H1 (cell line): ENCODE results near the gene BIRC2. TPM values are rescaled to one million over a fixed set of nuclear protein-coding genes. Genes with fewer than 3 reads are reported as not detected.

Experiments used
- CTCF ChIA-PET: fragments of 300-600 bp; sonication (Branson Sonifier 250); formaldehyde crosslinking; loops from one replicate; lab custom pipeline; 2021; ENCODE audit not compliant: partially characterized antibody; lab: Charles Lee
- POLR2A ChIA-PET: fragments of 300-600 bp; sonication (Branson Sonifier 250); formaldehyde crosslinking; loops from one replicate; lab custom pipeline; 2021; ENCODE audit warnings: inconsistent platforms; ENCODE audit not compliant: partially characterized antibody; lab: Charles Lee
- DNase-seq, 2 experiments: peaks; one replicate each; pipeline versions ENCODE4 v3.0.0 to v3.0.0-alpha.2; 2010 to 2022; ENCODE audit warnings: low spot score in 2 of 2, low read depth in 1 of 2, mixed read lengths in 1 of 2
- FAIRE-seq: peaks from 2 replicates; lab custom pipeline; 2011; peaks lifted over from hg19 to GRCh38; lab: Jason Lieb, UNC
- H2AFZ ChIP-seq: 2 replicates; pipeline ENCODE4 v1.8.1; 2012; ENCODE audit warnings: low read length, inconsistent platforms
- H2AK5ac ChIP-seq: 2 replicates; pipeline ENCODE4 v1.6.1; 2013; ENCODE audit warnings: low read depth, low read length
- H2BK120ac ChIP-seq: replicated peaks from 2 replicates; pipeline ENCODE3; 2013; ENCODE audit warnings: low read depth, low read length, inconsistent platforms
- H2BK12ac ChIP-seq: 2 replicates; pipeline ENCODE4 v1.6.1; 2013; ENCODE audit warnings: low read depth, low read length
- H2BK15ac ChIP-seq: 2 replicates; pipeline ENCODE4 v1.6.1; 2013; ENCODE audit warnings: low read length
- H2BK20ac ChIP-seq: 2 replicates; pipeline ENCODE4 v1.6.1; 2013; ENCODE audit warnings: low read length
- H2BK5ac ChIP-seq: 2 replicates; pipeline ENCODE4 v1.6.1; 2013; ENCODE audit warnings: low read depth, low read length
- H3K14ac ChIP-seq: 2 replicates; pipeline ENCODE4 v1.6.1; 2013; ENCODE audit warnings: inconsistent platforms; ENCODE audit not compliant: insufficient read length
- H3K18ac ChIP-seq: 2 replicates; pipeline ENCODE4 v1.6.1; 2013; ENCODE audit warnings: low read length; ENCODE audit errors: extremely low read depth
- H3K23ac ChIP-seq: 2 replicates; pipeline ENCODE4 v1.6.1; 2013; ENCODE audit warnings: inconsistent platforms; ENCODE audit not compliant: insufficient read length
- H3K23me2 ChIP-seq: 2 replicates; pipeline ENCODE4 v1.6.1; 2013; ENCODE audit warnings: low read depth, low read length
- H3K27ac ChIP-seq: 2 replicates; pipeline ENCODE4 v1.6.1; 2011; ENCODE audit warnings: low read depth, low read length, inconsistent platforms
- H3K27me3 ChIP-seq, 4 experiments: replicated peaks in 1 of 4; 1 replicate in 1 of 4; 2 replicates in 3 of 4; pipeline versions ENCODE4 v1.6.1 to v1.8.1; 2011 to 2013; ENCODE audit warnings: low read length in 3 of 4, mild to moderate bottlenecking in 3 of 4, inconsistent platforms in 2 of 4, mixed read lengths in 2 of 4, moderate library complexity in 1 of 4; ENCODE audit not compliant: control insufficient read depth in 3 of 4, insufficient read depth in 3 of 4; ENCODE audit errors: extremely low read depth in 1 of 4
- H3K36me3 ChIP-seq, 4 experiments: 2 replicates each; pipeline versions ENCODE4 v1.6.1 to v1.8.1; 2011 to 2013; ENCODE audit warnings: mild to moderate bottlenecking in 4 of 4, low read length in 3 of 4, moderate library complexity in 2 of 4, control low read depth in 1 of 4, inconsistent platforms in 1 of 4; ENCODE audit not compliant: insufficient read depth in 4 of 4, control insufficient read depth in 2 of 4
- H3K4ac ChIP-seq: replicated peaks from 2 replicates; pipeline ENCODE3; 2013; ENCODE audit warnings: low read length, low read depth, mixed read lengths, inconsistent platforms; ENCODE audit not compliant: insufficient read length
- H3K4me1 ChIP-seq, 4 experiments: replicated peaks in 1 of 4; 1 replicate in 1 of 4; 2 replicates in 3 of 4; pipeline versions ENCODE4 v1.6.1 to v1.8.1; 2011 to 2013; ENCODE audit warnings: low read length in 3 of 4, inconsistent platforms in 2 of 4, mixed read lengths in 1 of 4; ENCODE audit not compliant: insufficient read depth in 4 of 4, control insufficient read depth in 3 of 4
- H3K4me2 ChIP-seq, 2 experiments: 2 replicates each; pipeline versions ENCODE4 v1.6.1 to v1.8.1; 2011 to 2013; ENCODE audit warnings: low read depth in 2 of 2, low read length in 2 of 2, control low read depth in 1 of 2, inconsistent platforms in 1 of 2, mild to moderate bottlenecking in 1 of 2; ENCODE audit not compliant: insufficient read depth in 1 of 2
- H3K4me3 ChIP-seq, 4 experiments: fragments of 200-600, 300-600 bp in 1 of 4; sonication (generic), shearing (Covaris generic), sonication (Bioruptor Twin) in 1 of 4; 2 replicates each; pipeline versions ENCODE4 v1.5.1 to v1.8.1; 2011 to 2016; ENCODE audit warnings: low read length in 4 of 4, low read depth in 3 of 4, control low read depth in 2 of 4, inconsistent platforms in 2 of 4, mild to moderate bottlenecking in 2 of 4, mixed read lengths in 1 of 4, moderate library complexity in 1 of 4; ENCODE audit not compliant: insufficient read depth in 2 of 4; ENCODE audit errors: extremely low read depth in 1 of 4
- H3K56ac ChIP-seq: replicated peaks from 2 replicates; pipeline ENCODE3; 2013; ENCODE audit warnings: low read depth, mild to moderate bottlenecking, mixed read lengths, low read length, inconsistent platforms; ENCODE audit not compliant: insufficient read length
- H3K79me1 ChIP-seq: 2 replicates; pipeline ENCODE4 v1.6.1; 2013; ENCODE audit warnings: low read depth, low read length, control low read depth
- H3K79me2 ChIP-seq, 2 experiments: 2 replicates each; pipeline versions ENCODE4 v1.6.1 to v1.8.1; 2012 to 2013; ENCODE audit warnings: low read length in 2 of 2, mild to moderate bottlenecking in 2 of 2, inconsistent platforms in 1 of 2; ENCODE audit not compliant: insufficient read depth in 2 of 2, control insufficient read depth in 1 of 2
- H3K9ac ChIP-seq, 4 experiments: replicated peaks in 1 of 4; 1 replicate in 1 of 4; 2 replicates in 3 of 4; pipeline versions ENCODE4 v1.6.1 to v1.8.1; 2011 to 2013; ENCODE audit warnings: low read depth in 3 of 4, low read length in 3 of 4, control low read depth in 2 of 4, mild to moderate bottlenecking in 2 of 4, moderate library complexity in 2 of 4, inconsistent platforms in 1 of 4; ENCODE audit errors: extremely low read depth in 1 of 4
- H3K9me3 ChIP-seq, 2 experiments: 2 replicates each; pipeline versions ENCODE4 v1.6.1 to v1.8.1; 2012 to 2013; ENCODE audit warnings: mild to moderate bottlenecking in 2 of 2, moderate library complexity in 2 of 2, control low read depth in 1 of 2, inconsistent platforms in 1 of 2, low read depth in 1 of 2, low read length in 1 of 2, mixed read lengths in 1 of 2; ENCODE audit not compliant: insufficient read depth in 2 of 2
- H4K20me1 ChIP-seq, 2 experiments: replicated peaks in 1 of 2; 2 replicates each; pipeline versions ENCODE3 to v1.8.1; 2011 to 2013; ENCODE audit warnings: inconsistent platforms in 2 of 2, low read length in 2 of 2, mild to moderate bottlenecking in 1 of 2; ENCODE audit not compliant: insufficient read depth in 2 of 2, control insufficient read depth in 1 of 2
- H4K5ac ChIP-seq: 2 replicates; pipeline ENCODE4 v1.6.1; 2013; ENCODE audit warnings: low read length, low read depth, mixed read lengths, inconsistent platforms; ENCODE audit not compliant: insufficient read length
- H4K8ac ChIP-seq: 2 replicates; pipeline ENCODE4 v1.8.0; 2013; ENCODE audit warnings: mild to moderate bottlenecking, moderate library complexity, low read length, inconsistent platforms; ENCODE audit not compliant: insufficient read depth; ENCODE audit errors: extremely low read depth
- H4K91ac ChIP-seq: replicated peaks from 2 replicates; pipeline ENCODE3; 2013; ENCODE audit warnings: low read length, mixed read lengths, inconsistent platforms; ENCODE audit not compliant: insufficient read length
- HDAC2 ChIP-seq, 2 experiments: fragments of 300-600 bp in 1 of 2; sonication (generic) in 1 of 2; IDR thresholded peaks; 2 replicates each; pipeline ENCODE4 v1.6.1; 2011 to 2012; ENCODE audit warnings: low read depth in 2 of 2, low read length in 2 of 2, mild to moderate bottlenecking in 2 of 2, moderate library complexity in 2 of 2, borderline replicate concordance in 1 of 2, inconsistent platforms in 1 of 2
- SIN3A ChIP-seq, 2 experiments: IDR thresholded peaks in 1 of 2; conservative IDR thresholded peaks in 1 of 2; 2 replicates each; pipeline ENCODE4 v1.6.1; 2011 to 2012; ENCODE audit warnings: low read length in 2 of 2, improper control_type of control experiment in 1 of 2, low read depth in 1 of 2, mild to moderate bottlenecking in 1 of 2
- SUZ12 ChIP-seq: fragments of 200-600 bp; sonication (generic); IDR thresholded peaks from 2 replicates; pipeline ENCODE4 v1.6.1; 2012; ENCODE audit warnings: mild to moderate bottlenecking, inconsistent platforms, low read length, moderate library complexity, mixed read lengths
- TAF7 ChIP-seq: optimal IDR thresholded peaks from 2 replicates; pipeline ENCODE3; 2011; ENCODE audit warnings: low read depth, mild to moderate bottlenecking, inconsistent platforms, low read length, moderate library complexity, borderline replicate concordance
- WGBS, 2 experiments: shearing (Covaris generic) in 1 of 2; methylation state at CpG; one replicate each; pipeline versions ENCODE4 v1.1.6 to v1.1.7; 2013 to 2015; ENCODE audit warnings: low lambda C conversion rate in 2 of 2, mixed read lengths in 2 of 2, inconsistent platforms in 1 of 2, low coverage in 1 of 2, missing lambda C conversion rate in 1 of 2; ENCODE audit not compliant: insufficient replicate concordance in 2 of 2, insufficient coverage in 1 of 2, insufficient read length in 1 of 2; ENCODE audit errors: extremely low coverage in 1 of 2, missing lambda C conversion rate in 1 of 2; 5-methylcytosine and 5-hydroxymethylcytosine counted together
- polyA plus RNA-seq, 7 experiments: library from polyadenylated mRNA; depleted of rRNA in 3 of 7; stranded (reverse) in 5 of 7; unstranded in 2 of 7; fragments of >200 nt in 5 of 7; fragments of 200-250 nt in 2 of 7; gene quantifications; 1 replicate in 5 of 7; 2 replicates in 1 of 7; 4 replicates in 1 of 7; pipeline versions ENCODE4 v1.2.1 to v1.2.3, GENCODE V29; 2011 to 2013; ENCODE audit warnings: missing spikeins in 2 of 7, mixed read lengths in 2 of 7
- total RNA-seq: library from RNA; stranded (reverse); fragmentation: NEBNext Ultra II Directional; extraction: Animal tissue kit (Norgen Biotek cat#: 25700); gene quantifications from 2 replicates; pipeline ENCODE4 v1.2.1, GENCODE V29; 2021

The BIRC2 gene
- total and polyA plus RNA-seq, 2 of the 8 experiments (the other 6 are each of a cell fraction or from before 2014, with no cell fraction given), result 18.4 to 24.7 TPM

GRCh38 chr11:102364991-102365390 lies 18.0 kb downstream of the BIRC2 start:
- H3K27me3 ChIP-seq, result no peaks in the 10 kb centered on the region
- H2AFZ ChIP-seq, result no peak overlapping the region
- peaks cover 0 to 39% (median 10%) of the 10 kb centered on the region in 4 experiments; a peak in 7 of 8 replicates for H3K36me3 ChIP-seq
- WGBS, 2 experiments, result 95% methylated on average over 1 of the region's 1 CpG; no CpG with 5 or more reads in 1 of the 2 experiments
- peaks cover 0 to 2% of the 10 kb centered on the region in 2 experiments for H4K20me1 ChIP-seq
- H3K9me3 ChIP-seq, result no peaks in the 10 kb centered on the region
- no peak overlapping the region for H3K4me2 ChIP-seq
- ChIA-PET POLR2A (interaction anchor here (2.2 kb wide), 1 partner anchor 10 kb away, joined by 9 read pairs; no protein-coding TSS in a partner anchor), CTCF (interaction anchor here (0.6 to 1.5 kb wide), 3 partner anchors 23 to 250 kb away, joined by 3 read pairs; no protein-coding TSS in a partner anchor)
- H2BK15ac ChIP-seq, result no peak overlapping the region
- H3K4me3 ChIP-seq, result no peak overlapping the region
- H4K5ac ChIP-seq, result no peak overlapping the region
- no peak overlapping the region for H2BK120ac ChIP-seq
- H3K23ac ChIP-seq, result no peak overlapping the region
- 0 out of 2 replicates have a peak, but pooled peaks cover 5% of the 10 kb centered on the region for H3K79me1 ChIP-seq
- H3K9ac ChIP-seq, result no peak overlapping the region
- H3K4me1 ChIP-seq, result no peaks in the 10 kb centered on the region
- no peaks in the 10 kb centered on the region for H3K79me2 ChIP-seq
- H3K56ac ChIP-seq, result no peak overlapping the region
- H2BK20ac ChIP-seq, result no peak overlapping the region
- no peak overlapping the region for H2AK5ac ChIP-seq
- TF ChIP-seq HDAC2 (IDR thresholded peaks at IDR 0.05; ENCODE audit: borderline replicate concordance in 1 of 2, low read depth in 2 of 2, low read length in 2 of 2) (no peak), TAF7 (no peak), SIN3A (conservative IDR thresholded peaks at IDR 0.05 in 1 of 2, IDR thresholded peaks at IDR 0.05 in 1 of 2; ENCODE audit: low read depth in 1 of 2, low read length in 2 of 2) (no peak), SUZ12 (no peak)
- no peaks in the 10 kb centered on the region for H3K23me2 ChIP-seq
- H4K8ac ChIP-seq, result no peak overlapping the region
- H3K4ac ChIP-seq, result no peak overlapping the region
- H2BK5ac ChIP-seq, result no peak overlapping the region
- FAIRE-seq (no peak), DNase-seq (no peak)
- no peak overlapping the region for H2BK12ac ChIP-seq
- no peak overlapping the region for H3K18ac ChIP-seq
- H3K27ac ChIP-seq, result no peak overlapping the region
- no peak overlapping the region for H3K14ac ChIP-seq
- H4K91ac ChIP-seq, result no peak overlapping the region
